Activated effector memory CD4-positive, alpha-beta T cell treated with anti-CD3 and anti-CD28 coated beads, Interleukin-2, amount 50 U/mL, for 16 hours (primary cell): ENCODE results near the gene OR10V1.

Source experiments
- DNase-seq: peaks from one replicate; pipeline ENCODE4 v3.0.0-alpha.2; 2020

The OR10V1 gene, protein sequence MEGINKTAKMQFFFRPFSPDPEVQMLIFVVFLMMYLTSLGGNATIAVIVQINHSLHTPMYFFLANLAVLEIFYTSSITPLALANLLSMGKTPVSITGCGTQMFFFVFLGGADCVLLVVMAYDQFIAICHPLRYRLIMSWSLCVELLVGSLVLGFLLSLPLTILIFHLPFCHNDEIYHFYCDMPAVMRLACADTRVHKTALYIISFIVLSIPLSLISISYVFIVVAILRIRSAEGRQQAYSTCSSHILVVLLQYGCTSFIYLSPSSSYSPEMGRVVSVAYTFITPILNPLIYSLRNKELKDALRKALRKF

DNA sequence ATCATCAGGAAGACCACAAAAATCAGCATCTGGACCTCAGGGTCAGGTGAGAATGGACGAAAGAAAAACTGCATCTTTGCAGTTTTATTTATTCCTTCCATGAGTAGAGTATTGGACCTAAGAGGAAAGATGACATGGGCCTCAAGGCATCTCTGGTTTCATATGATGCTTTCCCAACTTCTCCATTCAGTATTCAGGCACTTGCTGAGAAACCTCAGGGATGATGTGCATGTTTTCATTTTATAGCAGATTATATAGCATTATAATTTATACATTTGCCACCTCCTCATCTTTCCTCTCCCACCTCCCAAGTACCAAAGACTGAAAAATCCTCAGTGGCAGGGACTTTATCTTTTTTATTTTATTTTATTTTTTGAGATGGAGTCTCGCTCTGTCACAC, at the start of gene OR10V1:
TSS of gene OR10V1 (minus strand) at position 101 of the 400 bp plus-strand sequence. CDS start at position 101, 0 bp downstream.
- no peak for DNase-seq

DNA sequence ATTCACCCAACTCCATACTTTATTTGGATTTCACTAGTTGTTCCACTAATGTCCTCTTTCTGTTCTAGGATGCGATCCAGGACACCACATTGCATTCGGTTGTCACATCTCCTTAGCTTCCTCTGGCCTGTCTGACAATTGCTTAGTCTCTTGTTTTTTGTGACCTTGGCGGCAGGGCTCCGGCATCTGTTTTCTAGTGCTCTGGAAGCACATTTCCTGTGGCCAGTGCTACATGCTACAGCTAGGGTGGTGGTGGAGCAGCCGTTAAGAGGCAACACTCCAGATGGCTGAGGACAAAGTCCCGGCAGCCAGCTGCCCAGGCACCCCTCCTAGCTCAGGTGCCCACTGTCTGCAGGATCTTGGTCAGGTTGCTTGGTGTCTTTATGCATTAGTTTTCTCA, 48.3 kb upstream of the OR10V1 start:
- no peak for DNase-seq

DNA sequence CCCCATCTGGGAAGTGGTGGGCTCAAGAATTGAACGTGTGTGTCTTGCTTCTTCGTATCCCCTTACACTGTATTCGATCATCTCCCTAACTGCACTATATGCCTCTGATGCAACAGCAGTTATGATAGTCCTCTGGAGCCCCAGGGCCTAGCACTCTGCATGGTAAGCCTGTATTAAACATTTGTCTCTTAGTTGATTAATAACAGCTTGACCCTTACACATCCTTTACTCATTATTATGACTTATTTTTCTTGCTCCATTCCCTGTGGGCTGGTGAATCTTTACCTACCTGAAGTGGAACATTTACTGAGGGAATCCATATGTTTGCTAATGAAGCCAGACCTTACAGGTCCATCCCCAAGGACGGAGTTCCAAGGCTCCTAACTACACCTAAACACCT, 47.1 kb upstream of the OR10V1 start:
- no peak for DNase-seq

DNA sequence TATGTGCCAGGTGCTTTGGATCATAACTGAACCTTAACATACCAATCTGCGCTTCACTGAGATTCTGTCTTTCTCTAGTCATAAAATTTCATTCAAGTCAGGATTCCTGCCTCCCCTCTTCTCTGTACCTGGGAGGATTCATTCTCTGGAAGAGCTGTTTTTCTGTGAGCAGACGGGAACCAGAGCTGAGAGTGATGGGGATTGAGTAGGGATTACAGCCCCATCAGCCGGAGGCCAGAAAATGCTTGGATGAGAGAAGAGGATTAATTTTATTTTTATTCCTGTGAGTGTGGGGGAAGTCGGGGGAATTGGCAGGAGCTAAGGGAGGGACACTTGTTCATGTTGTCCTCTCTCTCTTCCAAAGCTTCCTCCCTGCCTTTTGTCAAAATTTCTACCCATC, 46.3 kb upstream of the OR10V1 start:
- DNase-seq: no peak

DNA sequence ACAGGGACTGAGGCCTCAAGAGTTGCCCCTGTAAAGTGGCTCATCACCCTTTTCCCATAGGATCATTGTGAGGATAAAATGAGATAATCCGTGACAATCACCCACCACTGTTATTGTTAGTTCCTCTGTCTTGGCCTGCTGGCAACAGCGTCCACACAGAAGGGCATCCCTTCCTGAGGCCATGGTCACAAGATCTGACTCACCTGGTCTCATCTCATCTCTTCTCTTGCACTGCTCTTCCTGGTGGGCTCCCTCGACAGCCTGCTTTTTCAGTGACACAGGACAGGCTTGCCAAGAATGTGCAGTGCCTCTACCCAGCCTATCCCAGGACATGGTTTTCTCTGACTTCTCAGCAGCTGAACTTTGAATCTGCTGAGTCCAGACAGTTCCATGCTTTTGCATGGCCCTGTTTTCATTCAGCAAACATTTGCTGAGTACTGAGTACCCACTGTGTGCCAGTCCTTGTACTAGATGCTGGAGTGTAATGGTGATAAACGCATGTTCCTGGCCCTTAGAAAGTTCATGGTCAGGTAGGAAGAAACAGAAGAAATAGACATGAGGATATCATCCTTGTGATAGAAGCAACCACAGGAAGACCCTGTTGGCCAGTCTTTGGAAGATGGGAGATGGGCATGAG, 44.9 kb upstream of the OR10V1 start:
- DNase-seq: no peak

DNA sequence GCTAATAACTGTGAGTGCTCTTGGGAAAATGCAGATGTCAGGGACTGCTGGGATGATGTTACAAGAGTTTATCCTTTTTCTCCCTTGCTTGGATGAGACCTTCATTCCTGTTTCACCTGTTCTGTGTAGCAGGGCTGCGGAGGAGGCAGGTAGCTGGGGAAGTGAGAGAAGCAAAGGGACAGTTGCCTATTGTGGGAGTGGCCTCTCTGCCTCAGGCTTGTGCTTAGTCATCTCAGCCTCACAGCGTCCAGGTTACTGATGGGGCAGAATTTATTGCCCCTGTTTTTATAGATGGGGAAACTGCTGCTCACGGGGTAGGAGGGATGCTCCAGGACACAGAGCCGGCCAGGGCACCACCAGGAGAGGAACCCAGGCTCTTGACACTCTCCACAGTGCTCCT, 43.2 kb upstream of the OR10V1 start:
- DNase-seq: no peak

DNA sequence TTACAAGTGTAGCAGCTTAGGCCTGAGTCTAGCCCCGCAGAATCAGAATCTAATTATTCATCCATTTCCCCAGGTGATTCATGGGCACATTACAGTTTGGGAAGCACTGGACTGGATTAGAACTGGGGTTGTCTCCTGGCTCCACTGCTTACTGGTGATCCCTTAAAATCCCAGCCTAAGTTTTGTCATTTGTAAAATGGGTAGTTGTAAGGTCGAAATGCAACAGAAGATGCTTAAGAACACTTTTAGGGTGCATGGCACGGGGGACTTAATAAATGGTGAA, 42.9 kb upstream of the OR10V1 start:
- no peak for DNase-seq

DNA sequence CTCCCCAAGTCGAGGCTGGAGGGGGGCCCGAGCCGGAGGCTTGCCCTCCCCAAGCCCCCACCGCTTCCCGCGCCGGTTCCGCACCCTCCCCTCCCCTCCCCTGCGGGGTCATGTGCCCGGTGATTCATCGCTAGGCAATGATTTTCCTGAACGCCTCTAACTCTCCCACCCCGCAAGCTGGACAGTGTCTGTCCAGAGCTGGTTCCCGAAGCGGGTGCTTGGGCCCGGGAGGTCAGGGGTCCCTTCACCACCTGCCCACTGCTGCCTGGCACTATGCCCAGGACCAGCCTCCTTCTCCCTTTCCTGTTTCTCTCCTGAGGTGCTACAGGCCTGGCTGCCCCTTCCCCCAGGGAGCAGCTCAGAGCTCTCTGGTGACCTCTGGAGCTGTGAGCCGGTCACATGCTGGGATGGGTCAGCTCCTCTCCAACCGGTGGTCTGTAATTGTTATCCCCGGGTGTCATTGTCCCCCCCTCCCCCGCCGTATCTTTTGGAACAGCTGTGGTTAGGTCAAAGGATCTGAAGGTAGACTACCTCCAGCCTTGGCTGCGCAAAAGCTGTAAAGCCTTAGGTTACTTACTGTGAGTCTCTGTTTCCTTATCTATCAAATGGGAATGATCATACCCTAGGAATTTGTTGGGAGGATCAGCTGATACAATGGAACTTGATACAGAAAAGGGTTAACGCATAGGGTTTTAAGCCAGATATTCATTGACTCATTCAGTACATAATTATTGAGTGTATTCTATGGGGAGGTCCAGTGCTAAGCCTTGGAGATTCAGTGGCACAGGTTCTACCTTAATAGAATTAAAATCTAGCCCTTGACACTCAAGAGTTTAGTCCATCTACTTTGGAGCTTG, 42.3 kb upstream of the OR10V1 start:
- peak; percentile 82 for DNase-seq

DNA sequence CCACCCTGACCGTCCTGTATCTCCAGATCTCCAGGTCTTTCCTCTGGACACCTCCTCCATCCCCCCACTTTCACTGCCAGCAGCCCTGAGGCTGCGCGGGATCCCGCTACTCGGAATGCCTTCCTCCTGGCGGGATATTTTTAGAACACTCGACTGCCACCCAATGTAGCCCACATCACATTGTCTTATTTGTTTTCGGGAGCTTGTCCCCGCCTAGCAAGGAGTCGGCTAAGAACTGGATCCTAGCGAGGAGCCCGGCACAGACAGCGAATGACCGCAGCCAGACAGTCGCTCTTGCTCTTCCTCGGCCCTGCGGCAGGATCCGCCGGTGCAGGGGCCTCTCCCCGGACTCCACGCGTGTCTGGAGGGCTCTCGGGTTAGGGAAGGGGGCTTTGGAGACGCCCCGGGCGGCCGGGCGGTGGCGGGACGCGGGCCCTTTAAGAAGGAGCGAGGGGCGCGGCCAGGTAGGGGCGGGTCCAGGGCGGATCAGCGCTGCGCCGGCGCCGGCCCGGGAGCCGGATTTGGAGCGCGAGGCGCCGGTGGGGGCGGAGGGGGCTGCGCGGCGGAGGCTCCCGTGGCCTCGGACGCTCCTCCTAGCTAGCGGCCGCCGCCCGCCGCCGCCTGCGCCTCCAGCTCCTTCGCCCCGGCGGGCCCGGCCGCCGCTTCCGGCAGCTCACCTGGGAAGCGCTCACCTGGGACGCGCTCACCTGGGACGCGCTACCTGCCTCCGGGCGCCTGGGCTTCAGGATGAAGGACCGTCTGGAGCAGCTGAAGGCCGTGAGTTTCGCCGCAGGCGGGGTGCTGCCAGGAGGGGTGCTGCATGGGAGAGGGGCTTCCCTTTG, 41.4 kb upstream of the OR10V1 start, which contains the start of gene STX3:
TSS of gene STX3 (plus strand) at position 518 of the 842 bp plus-strand sequence. CDS start at position 748, 230 bp downstream.
- DNase-seq: peak; percentile 90

DNA sequence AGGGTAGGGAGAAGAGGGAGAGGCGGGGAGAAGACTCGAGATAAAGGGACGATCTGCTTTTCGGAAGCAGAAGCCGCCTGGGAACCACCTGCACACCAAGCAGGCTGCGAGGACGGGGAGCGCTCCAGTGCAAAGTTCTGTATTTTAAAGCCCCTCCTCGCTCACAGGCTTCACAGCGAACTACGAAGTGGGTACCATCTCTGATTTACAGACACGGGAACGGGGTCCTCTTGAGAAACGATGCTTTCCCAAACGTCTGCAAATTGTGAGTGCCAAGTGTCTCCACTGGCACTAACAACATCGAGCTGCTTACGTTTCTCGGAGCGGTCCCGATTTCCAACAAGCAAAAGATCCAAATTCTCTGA, 40.8 kb upstream of the OR10V1 start:
- peak; percentile 67 for DNase-seq

DNA sequence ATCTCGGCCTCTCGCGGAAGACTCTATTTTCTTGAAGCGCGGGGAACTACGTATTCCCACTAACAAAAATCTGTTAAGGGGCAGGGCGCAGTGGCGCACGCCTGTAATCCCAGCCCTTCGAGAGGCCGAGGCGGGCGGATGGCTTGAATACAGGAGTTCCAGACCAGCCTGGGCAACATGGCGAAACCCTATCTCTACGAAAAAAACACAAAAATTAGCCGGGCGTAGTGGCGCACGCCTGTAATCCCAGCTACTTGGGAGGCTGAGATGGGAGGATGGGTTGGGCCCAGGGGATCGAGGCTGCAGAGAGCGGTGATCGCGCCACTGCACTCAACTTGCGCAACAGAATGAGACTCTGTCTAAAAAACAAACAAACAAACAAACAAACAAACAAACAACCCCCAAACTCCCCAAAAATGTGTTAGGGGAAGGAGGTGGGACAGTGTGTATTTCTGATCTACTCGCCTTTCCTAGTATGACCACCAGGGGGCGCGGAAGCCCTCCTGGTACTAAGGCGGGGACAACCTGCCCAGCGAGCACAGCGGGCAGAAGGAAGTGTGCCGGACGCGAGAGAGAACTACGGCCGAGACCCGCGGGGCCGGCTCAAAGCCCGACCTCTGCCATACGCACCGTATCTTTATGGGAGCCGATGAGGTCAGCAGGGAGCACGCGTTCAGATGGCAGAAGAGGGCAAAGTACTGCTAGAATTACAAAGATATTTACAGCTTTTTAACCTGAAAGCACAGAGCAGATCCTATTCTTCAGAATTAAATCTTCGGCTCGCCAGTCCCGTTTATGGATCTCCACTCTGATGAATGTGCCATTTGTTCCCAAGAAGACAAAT, 40.2 kb upstream of the OR10V1 start:
- DNase-seq: peak; percentile 94

DNA sequence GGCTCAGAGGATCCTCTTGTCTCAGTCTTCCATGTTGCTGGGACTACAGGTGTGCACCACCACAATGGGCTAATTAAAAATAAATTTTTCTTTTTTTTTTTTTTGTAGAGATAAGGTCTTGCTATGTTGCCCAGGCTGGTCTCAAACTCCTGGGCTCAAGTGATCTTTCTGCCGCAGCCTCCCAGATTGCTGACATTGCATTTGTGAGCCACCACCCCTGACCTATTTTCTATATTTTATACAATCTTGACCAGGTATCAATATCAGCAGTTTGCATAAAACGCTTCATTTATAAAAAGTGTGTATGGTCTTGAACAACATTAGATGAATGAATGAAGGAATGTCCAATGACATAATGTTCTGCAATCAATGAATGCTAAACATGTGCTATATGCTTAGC, 32.5 kb upstream of the OR10V1 start:
- no peak for DNase-seq

DNA sequence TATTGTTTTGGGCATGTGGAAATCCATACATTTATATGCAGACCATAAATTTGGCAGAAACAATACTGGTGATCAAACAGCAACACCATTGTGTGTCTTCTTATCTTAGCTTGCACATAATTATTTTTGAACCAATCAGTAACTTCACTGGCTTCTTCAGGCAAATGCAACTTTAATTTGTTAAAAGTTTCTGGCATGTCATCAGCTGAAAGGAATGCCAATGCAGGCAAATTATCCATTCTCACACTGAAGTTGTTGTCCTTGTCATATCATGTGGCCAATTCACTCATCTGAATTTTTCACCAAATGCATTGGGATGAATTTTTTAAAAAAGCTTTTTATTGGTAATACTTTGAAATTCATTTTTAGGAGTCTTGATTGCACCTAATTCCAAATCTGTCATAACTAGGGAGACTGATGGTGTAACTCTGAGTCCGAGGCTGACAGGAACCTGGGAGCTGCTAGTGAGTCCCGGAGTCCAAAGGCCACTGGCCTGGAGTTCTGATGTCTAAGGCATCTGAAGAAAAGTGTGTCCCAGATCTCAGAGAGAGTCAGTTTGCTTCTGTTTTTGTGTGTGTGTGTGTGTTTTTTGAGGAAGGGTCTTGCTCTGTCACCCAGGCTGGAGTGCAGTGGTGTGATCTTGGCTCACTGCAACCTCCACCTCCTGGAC, 17.4 kb upstream of the OR10V1 start:
- DNase-seq: no peak

DNA sequence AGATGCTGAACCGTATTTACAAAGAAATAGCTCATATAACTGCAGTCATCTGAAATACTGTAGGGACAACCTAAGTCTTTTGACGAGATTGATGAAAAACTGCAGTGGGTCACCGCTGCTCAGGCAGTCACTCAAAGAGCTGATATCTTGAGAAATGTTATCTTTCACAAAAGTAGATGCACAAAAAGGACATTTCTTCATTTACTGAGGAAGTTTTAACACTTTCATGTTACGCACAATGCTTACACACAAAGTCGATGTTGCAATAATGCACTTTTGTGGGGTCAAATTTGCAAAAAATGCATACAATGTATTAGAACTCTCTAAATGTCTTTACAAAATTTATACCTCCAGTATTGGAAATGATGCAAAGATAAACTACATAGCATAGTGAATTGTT, 16.2 kb upstream of the OR10V1 start:
- no peak for DNase-seq

DNA sequence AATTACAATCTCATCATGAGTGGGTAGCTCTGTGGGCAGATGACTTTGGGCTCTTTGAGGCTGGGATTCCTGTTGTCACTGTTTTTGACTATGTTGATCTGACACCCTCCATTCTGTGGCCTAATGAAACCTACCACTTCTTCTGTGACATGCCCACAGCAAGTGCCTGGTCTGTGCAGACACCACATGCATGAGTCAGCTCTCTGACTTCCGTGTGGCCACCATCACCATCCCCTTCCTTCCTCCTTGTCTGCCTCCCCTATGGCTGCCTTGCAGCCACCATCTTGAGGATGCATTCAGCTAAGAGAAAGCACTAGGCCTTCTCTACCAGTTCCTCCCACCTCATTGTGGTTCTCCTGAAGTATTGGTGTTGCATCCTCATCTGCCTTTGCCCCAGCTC, 15.3 kb upstream of the OR10V1 start:
- no peak for DNase-seq

DNA sequence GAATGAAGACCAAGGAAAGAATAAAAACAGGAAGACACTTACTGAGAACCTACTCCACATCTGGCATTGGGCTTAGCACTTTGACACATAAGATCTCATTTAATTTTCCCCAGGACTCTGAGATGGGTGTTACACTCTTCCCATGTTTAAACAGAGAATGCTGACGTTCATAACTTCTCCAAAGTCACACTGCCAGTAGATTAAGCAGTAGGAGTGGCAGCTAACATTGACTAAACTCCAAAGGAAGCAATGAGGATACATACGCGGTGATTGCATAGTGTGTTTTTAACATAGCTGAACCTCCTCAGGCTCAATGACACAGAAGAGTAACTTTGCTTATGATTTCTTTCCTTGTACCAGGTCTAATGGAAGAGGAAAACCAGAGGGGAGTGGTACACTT, 14.5 kb upstream of the OR10V1 start:
- no peak for DNase-seq

DNA sequence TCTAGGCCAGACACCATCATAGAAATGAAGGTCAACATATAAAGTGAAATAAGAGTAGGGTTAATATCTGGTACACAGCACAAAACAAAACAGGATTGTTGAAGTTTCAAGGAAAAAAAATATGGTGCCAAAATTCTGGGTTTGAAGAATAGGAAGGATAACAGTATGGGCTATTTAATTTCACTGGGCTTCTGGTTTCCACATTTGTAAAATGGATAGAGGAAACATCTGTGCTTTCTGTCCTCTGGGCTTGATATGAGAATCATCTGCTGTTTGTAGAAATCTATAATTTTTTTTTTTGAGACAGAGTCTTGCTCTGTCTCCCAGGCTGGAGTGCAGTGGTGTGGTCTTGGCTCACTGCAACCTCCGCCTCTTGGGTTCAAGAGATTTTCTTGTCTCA, 13.8 kb upstream of the OR10V1 start:
- DNase-seq: no peak

DNA sequence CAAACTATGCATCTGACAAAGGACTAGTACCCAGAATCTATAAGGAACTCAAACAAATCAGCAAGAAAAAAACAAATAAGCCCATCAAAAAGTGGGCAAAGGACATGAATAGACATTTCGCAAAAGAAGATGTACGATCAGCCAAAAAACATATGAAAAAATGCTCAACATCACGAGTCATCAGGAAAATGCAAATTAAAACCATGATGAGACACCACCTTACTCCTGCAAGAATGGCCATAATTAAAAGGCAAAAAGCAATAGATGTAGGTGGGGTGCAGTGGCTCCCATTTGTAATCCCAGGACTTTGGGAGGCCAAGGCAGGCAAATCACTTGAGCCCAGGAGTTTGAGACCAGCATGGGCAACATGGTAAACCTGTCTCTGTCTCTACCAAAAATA, 10.4 kb upstream of the OR10V1 start:
- DNase-seq: no peak

DNA sequence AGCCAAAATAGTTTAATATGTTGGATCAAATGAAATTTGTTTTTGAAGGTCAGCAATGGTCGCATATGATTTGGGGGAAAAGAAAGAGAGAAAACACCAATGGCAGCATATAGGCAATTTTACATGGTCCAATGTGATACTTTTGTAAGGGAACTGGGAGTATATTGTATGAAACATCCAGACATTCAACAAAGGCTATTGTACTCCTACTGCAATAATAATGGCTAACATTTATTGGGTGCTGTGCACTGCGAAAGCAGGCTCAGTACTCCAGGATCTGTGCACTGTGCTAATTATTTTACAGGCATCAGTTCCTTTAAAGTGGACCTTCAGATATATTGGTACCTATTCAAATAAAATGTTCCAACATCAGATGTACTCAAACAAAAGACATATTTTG, 5.9 kb upstream of the OR10V1 start:
- no peak for DNase-seq

DNA sequence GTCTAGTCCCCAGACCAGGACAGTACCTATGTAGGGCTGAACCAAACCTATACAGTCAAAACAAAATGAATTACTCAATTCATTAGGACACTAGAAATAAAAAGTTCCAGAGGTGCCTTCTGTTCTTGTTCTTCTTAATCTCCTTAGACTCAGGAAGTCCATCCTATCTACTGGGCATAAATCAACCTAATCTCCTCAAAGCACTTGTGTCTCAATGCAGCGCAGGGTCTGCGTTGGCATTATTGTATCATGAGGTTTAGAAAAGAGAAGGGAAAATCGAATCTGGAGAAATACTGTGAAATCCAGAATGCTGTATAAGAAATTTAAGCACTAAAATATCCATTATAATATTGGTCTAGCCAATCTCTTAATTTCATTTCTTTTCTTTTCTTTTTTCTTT, 2.4 kb upstream of the OR10V1 start:
- no peak for DNase-seq

DNA sequence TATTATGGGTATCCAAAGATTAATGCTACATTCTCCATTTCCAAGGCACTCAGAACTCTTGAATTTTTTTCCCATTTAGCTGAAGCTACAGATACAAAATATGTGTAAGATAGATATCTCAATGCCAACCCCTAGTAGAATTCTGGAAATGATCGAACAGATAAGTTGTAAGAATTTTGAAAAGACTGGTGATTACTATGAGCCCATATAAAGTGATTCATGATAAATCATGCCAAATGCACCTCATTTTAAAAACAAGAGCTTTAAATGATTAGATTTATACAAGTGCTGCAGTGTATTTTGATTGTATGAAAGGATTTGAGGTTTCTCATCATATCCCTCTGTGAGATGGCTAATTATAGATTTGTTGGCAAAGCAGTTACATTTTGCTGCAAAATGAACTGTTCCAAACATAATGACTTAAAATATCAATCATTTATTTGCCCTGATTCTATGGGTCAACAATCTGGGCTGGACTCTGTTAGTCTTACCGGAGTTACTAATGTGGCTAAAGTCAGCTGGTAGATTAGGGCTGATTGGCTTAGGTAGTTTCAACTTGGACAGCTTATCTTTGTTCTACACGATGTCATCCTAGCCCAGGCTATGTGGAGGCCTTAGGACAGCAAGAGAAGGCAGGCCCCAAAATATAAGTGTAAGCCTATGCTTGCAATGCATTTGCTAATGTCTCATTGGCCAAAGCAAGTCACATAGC, 3.4 kb downstream of the OR10V1 start:
- DNase-seq: no peak
